Mesothelial cell of epicardium (in vitro differentiated cells): ENCODE results near the gene RAPSN. TPM values are rescaled to one million over a fixed set of nuclear protein-coding genes. Genes with fewer than 3 reads are reported as not detected.

Source experiments
- DNase-seq, 2 experiments: peaks; one replicate each; pipeline ENCODE4 v3.0.0; 2021; ENCODE audit warnings: low spot score in 2 of 2; ENCODE audit not compliant: unreplicated experiment in 2 of 2
- H3K27ac Mint-ChIP-seq: 2 replicates; pipeline ENCODE4 v1.8.0; 2021; ENCODE audit warnings: mixed read lengths
- H3K27me3 Mint-ChIP-seq: 2 replicates; pipeline ENCODE4 v1.8.0; 2021; ENCODE audit warnings: low read depth, mixed read lengths
- H3K36me3 Mint-ChIP-seq: 2 replicates; pipeline ENCODE4 v1.8.0; 2021; ENCODE audit warnings: mixed read lengths
- H3K4me1 Mint-ChIP-seq: 2 replicates; pipeline ENCODE4 v1.8.0; 2021; ENCODE audit warnings: mixed read lengths
- H3K4me3 Mint-ChIP-seq: 2 replicates; pipeline ENCODE4 v1.8.0; 2021; ENCODE audit warnings: mild to moderate bottlenecking, moderate library complexity, mixed read lengths
- H3K9me3 Mint-ChIP-seq: 2 replicates; pipeline ENCODE4 v1.8.0; 2021; ENCODE audit warnings: mixed read lengths
- CTCF ChIP-seq: fragments of 200-600 bp; sonication (generic); IDR thresholded peaks from one replicate; pipeline ENCODE4 v1.5.0; 2021; ENCODE audit warnings: antibody characterized with exemption; ENCODE audit not compliant: unreplicated experiment
- total RNA-seq: library from RNA; stranded (reverse); gene quantifications from 3 replicates; pipeline ENCODE4 v1.2.1, GENCODE V29; 2021

The RAPSN gene
- total RNA-seq, 1 donor from 2014 or later = 0.31 TPM

GRCh38 chr11:47403571-47403970, 45.4 kb downstream of the RAPSN start:
- Mint-ChIP-seq H3K4me3 (no peak overlapping the region), H3K27me3 (no peaks in the 10 kb centered on the region), H3K9me3 (no peaks in the 10 kb centered on the region), H3K36me3 (no peaks in the 10 kb centered on the region), H3K4me1 (peaks cover 23% of the 10 kb centered on the region), H3K27ac (no peak overlapping the region)
- DNase-seq = no peak
- TF ChIP-seq CTCF = no peak

GRCh38 chr11:47403135-47403534, 45.8 kb downstream of the RAPSN start:
- H3K4me1 Mint-ChIP-seq = peaks cover 24% of the 10 kb centered on the region
- no peaks in the 10 kb centered on the region for H3K9me3 Mint-ChIP-seq
- no peak overlapping the region for H3K4me3 Mint-ChIP-seq
- DNase-seq = no peak
- H3K27me3 Mint-ChIP-seq = no peaks in the 10 kb centered on the region
- no peak for TF ChIP-seq CTCF
- H3K36me3 Mint-ChIP-seq = no peaks in the 10 kb centered on the region
- no peak overlapping the region for H3K27ac Mint-ChIP-seq

GRCh38 chr11:47400768-47401279, 48.1 kb downstream of the RAPSN start:
- TF ChIP-seq CTCF = no peak
- H3K27me3 Mint-ChIP-seq = no peaks in the 10 kb centered on the region
- peak overlapping the region; percentile 95 for H3K27ac Mint-ChIP-seq
- H3K36me3 Mint-ChIP-seq = no peaks in the 10 kb centered on the region
- H3K9me3 Mint-ChIP-seq = no peaks in the 10 kb centered on the region
- no peak for DNase-seq
- peak overlapping the region; percentile 60 for H3K4me3 Mint-ChIP-seq
- H3K4me1 Mint-ChIP-seq = peaks cover 15% of the 10 kb centered on the region

- no peak for TF ChIP-seq CTCF
- Mint-ChIP-seq H3K27me3 (no peaks in the 10 kb centered on the region), H3K9me3 (no peaks in the 10 kb centered on the region), H3K36me3 (no peaks in the 10 kb centered on the region), H3K4me3 (peak overlapping the region; percentile 65), H3K4me1 (peaks cover 15% of the 10 kb centered on the region), H3K27ac (peak overlapping the region; percentile 95)
- no peak for DNase-seq
These were observed 48.8 kb downstream of the RAPSN start for GRCh38 chr11:47399860-47400767.

- DNase-seq = no peak
- Mint-ChIP-seq H3K36me3 (no peaks in the 10 kb centered on the region), H3K4me3 (peak overlapping the region; percentile 22)
These were observed 50.4 kb downstream of the RAPSN start for GRCh38 chr11:47398551-47398950.

More at GRCh38 chr11:47398551-47398950, 50.4 kb downstream of the RAPSN start:
- Mint-ChIP-seq H3K27ac (peak overlapping the region; percentile 39), H3K27me3 (no peaks in the 10 kb centered on the region), H3K9me3 (no peaks in the 10 kb centered on the region), H3K4me1 (peaks cover 15% of the 10 kb centered on the region)
- TF ChIP-seq CTCF = no peak
